ENCODE results near the gene STIMATE. TPM values are rescaled to one million over a fixed set of nuclear protein-coding genes. Genes with fewer than 3 reads are reported as not detected.

Gene STIMATE
- 16.0 TPM for polyA plus RNA-seq (2013, experiment 1 of 2; ENCODE audit: insufficient read length)
- polyA plus RNA-seq (2013, experiment 2 of 2; ENCODE audit: insufficient read length) = 17.7 TPM

- DNase-seq = peak; percentile 79
These were observed at the start of gene STIMATE for GRCh38 chr3:52897130-52898122. Gene STIMATE (minus strand): TSS chr3:52897548. CDS start chr3:52897450, 98 bp downstream.

GRCh38 chr3:52939600-52939999 lies 42.3 kb upstream of the STIMATE start:
- DNase-seq = no peak

- DNase-seq = peak; percentile 55
These were observed 37.5 kb upstream of the STIMATE start for GRCh38 chr3:52934630-52935530.

- DNase-seq = no peak
These were observed 34.5 kb upstream of the STIMATE start for GRCh38 chr3:52931889-52932288.

GRCh38 chr3:52931328-52931727 lies 34.0 kb upstream of the STIMATE start:
- no peak for DNase-seq

- DNase-seq = no peak
These were observed 33.4 kb upstream of the STIMATE start for GRCh38 chr3:52930748-52931147.

GRCh38 chr3:52926554-52926953 lies 29.2 kb upstream of the STIMATE start:
- no peak for DNase-seq

GRCh38 chr3:52925405-52926313 lies 28.3 kb upstream of the STIMATE start:
- DNase-seq = no peak

GRCh38 chr3:52923963-52924362 lies 26.6 kb upstream of the STIMATE start:
- DNase-seq = no peak

GRCh38 chr3:52920841-52921240 lies 23.5 kb upstream of the STIMATE start:
- DNase-seq = no peak

- no peak for DNase-seq
These were observed 19.7 kb upstream of the STIMATE start for GRCh38 chr3:52917044-52917443.

- DNase-seq = no peak
These were observed 17.9 kb upstream of the STIMATE start for GRCh38 chr3:52915294-52915693.

GRCh38 chr3:52912885-52913731 lies 15.8 kb upstream of the STIMATE start:
- DNase-seq = no peak

GRCh38 chr3:52910823-52911222 lies 13.5 kb upstream of the STIMATE start:
- no peak for DNase-seq

GRCh38 chr3:52907497-52907896 lies 10.1 kb upstream of the STIMATE start:
- DNase-seq = no peak

- DNase-seq = no peak
These were observed 7.2 kb upstream of the STIMATE start for GRCh38 chr3:52904552-52904951.

GRCh38 chr3:52904000-52904399 lies 6.7 kb upstream of the STIMATE start:
- no peak for DNase-seq

- no peak for DNase-seq
These were observed 735 bp downstream of the STIMATE start for GRCh38 chr3:52896613-52897012.

GRCh38 chr3:52896151-52896550 lies 1.2 kb downstream of the STIMATE start:
- no peak for DNase-seq

GRCh38 chr3:52895418-52895817 lies 1.9 kb downstream of the STIMATE start:
- no peak for DNase-seq

- DNase-seq = no peak
These were observed 2.6 kb downstream of the STIMATE start for GRCh38 chr3:52894756-52895155.
